OCI-LY1 (cell line): ENCODE measurements around the gene FXYD1.
A peak's percentile ranks its signal among the peaks of the same experiment; 100 is the strongest.

Experiments used
- H2AFZ ChIP-seq: fragments of 200-600 bp; sonication (generic), shearing (Covaris generic); 2 replicates; pipeline ENCODE4 v1.6.0; 2014; ENCODE audit warnings: antibody characterized with exemption, mild to moderate bottlenecking, low read length
- H3F3A ChIP-seq: fragments of 200-600 bp; sonication (generic), shearing (Covaris generic); 2 replicates; pipeline ENCODE4 v1.6.0; 2014; ENCODE audit warnings: mild to moderate bottlenecking, antibody characterized with exemption, low read length, moderate library complexity; ENCODE audit not compliant: insufficient read depth
- H3K27ac ChIP-seq: fragments of 200-600 bp; sonication (generic); 2 replicates; pipeline ENCODE4 v1.5.1; 2014; ENCODE audit warnings: low read length, mixed run types, mild to moderate bottlenecking, low read depth; ENCODE audit not compliant: poor library complexity, severe bottlenecking
- H3K27me3 ChIP-seq: fragments of 200-600 bp; sonication (generic); 2 replicates; pipeline ENCODE4 v1.6.0; 2014; ENCODE audit warnings: antibody characterized with exemption, mild to moderate bottlenecking, low read length, moderate library complexity; ENCODE audit not compliant: insufficient read depth
- H3K36me3 ChIP-seq: fragments of 200-600 bp; sonication (generic); 2 replicates; pipeline ENCODE4 v1.6.1; 2014; ENCODE audit warnings: mild to moderate bottlenecking, antibody characterized with exemption, low read length, moderate library complexity, mixed read lengths; ENCODE audit not compliant: insufficient read depth
- H3K4me1 ChIP-seq: fragments of 200-600 bp; sonication (generic); 2 replicates; pipeline ENCODE4 v1.5.1; 2014; ENCODE audit warnings: mild to moderate bottlenecking, low read length, moderate library complexity; ENCODE audit not compliant: insufficient read depth, severe bottlenecking
- H3K4me2 ChIP-seq: fragments of 200-600 bp; sonication (generic), shearing (Covaris generic); 2 replicates; pipeline ENCODE4 v1.6.1; 2014; ENCODE audit warnings: low read length
- H3K4me3 ChIP-seq: fragments of 200-600 bp; sonication (generic); 2 replicates; pipeline ENCODE4 v1.5.1; 2014; ENCODE audit warnings: low read length, low read depth, mild to moderate bottlenecking, mixed read lengths; ENCODE audit not compliant: poor library complexity, severe bottlenecking
- H3K79me2 ChIP-seq: fragments of 200-600 bp; shearing (Covaris generic); 2 replicates; pipeline ENCODE4 v1.6.1; 2016; ENCODE audit warnings: mixed run types, low read length, mixed read lengths; ENCODE audit not compliant: insufficient read depth
- H3K9ac ChIP-seq: fragments of 200-600 bp; sonication (generic), shearing (Covaris generic); 2 replicates; pipeline ENCODE4 v1.6.1; 2014; ENCODE audit warnings: mild to moderate bottlenecking, low read length, mixed read lengths
- H3K9me2 ChIP-seq: fragments of 200-600 bp; sonication (generic), shearing (Covaris generic); 2 replicates; pipeline ENCODE4 v1.6.1; 2014; ENCODE audit warnings: low read depth, mild to moderate bottlenecking, low read length, mixed read lengths
- H3K9me3 ChIP-seq: fragments of 200-600 bp; shearing (Covaris generic); 2 replicates; pipeline ENCODE4 v1.6.1; 2014; ENCODE audit warnings: low read length, mixed read lengths
- H4K20me1 ChIP-seq: fragments of 200-600 bp; sonication (generic), shearing (Covaris generic); 2 replicates; pipeline ENCODE4 v1.6.0; 2016; ENCODE audit warnings: mild to moderate bottlenecking, low read length; ENCODE audit not compliant: insufficient read depth
- EZH2 ChIP-seq: fragments of 200-600 bp; sonication (generic), shearing (Covaris generic); IDR thresholded peaks from 2 replicates; pipeline ENCODE4 v1.8.0; 2017; ENCODE audit warnings: borderline replicate concordance, mixed run types, mild to moderate bottlenecking, antibody characterized with exemption, low read length, moderate library complexity, mixed read lengths
- TF ChIP-seq, protein P1 (sequence below): fragments of 200-600 bp; sonication (generic), shearing (Covaris generic); IDR thresholded peaks from 2 replicates; pipeline ENCODE4 v1.5.1; 2017; ENCODE audit warnings: mild to moderate bottlenecking, antibody characterized with exemption, low read length, moderate library complexity, mixed read lengths

The FXYD1 gene

DNA sequence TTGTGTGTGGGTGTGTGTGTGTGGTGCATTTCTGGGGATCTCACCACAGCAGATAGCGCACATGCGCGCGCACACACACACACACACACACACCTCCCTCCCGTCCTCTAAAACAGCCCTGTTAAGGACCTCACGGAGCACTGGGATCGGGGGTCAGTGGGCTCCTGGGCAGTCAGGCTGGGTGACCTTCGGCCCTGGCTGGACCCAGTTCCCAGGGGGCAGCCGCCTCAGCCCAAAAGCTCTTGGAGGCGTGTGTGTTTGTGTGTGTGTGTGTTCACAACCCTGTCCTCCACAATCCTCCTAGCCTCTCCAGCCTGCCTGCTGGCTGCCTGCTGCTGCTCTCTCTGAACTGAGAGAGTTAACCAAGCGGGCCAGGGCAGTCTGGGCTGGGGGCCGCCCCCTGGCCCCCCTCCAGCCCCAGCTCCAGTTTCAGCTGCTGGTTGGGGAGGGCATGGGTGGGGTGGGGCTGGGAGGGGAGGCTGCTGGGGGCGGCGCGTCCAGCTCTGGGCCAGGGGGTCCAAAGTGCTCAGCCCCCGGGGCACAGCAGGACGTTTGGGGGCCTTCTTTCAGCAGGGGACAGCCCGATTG, at the start of gene FXYD1:
TSS of gene FXYD1 (plus strand) at position 520 of the 588 bp plus-strand sequence. CDS start 1,256 bp downstream, outside the sequence.
- TF ChIP-seq, protein P1, sequence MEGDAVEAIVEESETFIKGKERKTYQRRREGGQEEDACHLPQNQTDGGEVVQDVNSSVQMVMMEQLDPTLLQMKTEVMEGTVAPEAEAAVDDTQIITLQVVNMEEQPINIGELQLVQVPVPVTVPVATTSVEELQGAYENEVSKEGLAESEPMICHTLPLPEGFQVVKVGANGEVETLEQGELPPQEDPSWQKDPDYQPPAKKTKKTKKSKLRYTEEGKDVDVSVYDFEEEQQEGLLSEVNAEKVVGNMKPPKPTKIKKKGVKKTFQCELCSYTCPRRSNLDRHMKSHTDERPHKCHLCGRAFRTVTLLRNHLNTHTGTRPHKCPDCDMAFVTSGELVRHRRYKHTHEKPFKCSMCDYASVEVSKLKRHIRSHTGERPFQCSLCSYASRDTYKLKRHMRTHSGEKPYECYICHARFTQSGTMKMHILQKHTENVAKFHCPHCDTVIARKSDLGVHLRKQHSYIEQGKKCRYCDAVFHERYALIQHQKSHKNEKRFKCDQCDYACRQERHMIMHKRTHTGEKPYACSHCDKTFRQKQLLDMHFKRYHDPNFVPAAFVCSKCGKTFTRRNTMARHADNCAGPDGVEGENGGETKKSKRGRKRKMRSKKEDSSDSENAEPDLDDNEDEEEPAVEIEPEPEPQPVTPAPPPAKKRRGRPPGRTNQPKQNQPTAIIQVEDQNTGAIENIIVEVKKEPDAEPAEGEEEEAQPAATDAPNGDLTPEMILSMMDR, result no peak
- TF ChIP-seq EZH2, result no peak
- no peaks in the 10 kb centered on the region for H3K79me2 ChIP-seq
- peaks cover 15% of the 10 kb centered on the region for H3K4me1 ChIP-seq
- H4K20me1 ChIP-seq, result no peaks in the 10 kb centered on the region
- H3K27ac ChIP-seq, result no peak within 1 kb of the TSS
- no peak within 1 kb of the TSS for H2AFZ ChIP-seq
- H3K27me3 ChIP-seq, result no peaks in the 10 kb centered on the region
- no peak within 1 kb of the TSS for H3K4me3 ChIP-seq
- no peaks in the 10 kb centered on the region; the same call in 1 of the 2 replicates for H3F3A ChIP-seq
- no peaks in the 10 kb centered on the region for H3K9me3 ChIP-seq
- H3K9me2 ChIP-seq, result no peaks in the 10 kb centered on the region
- no peaks in the 10 kb centered on the region for H3K36me3 ChIP-seq
- no peak within 1 kb of the TSS for H3K9ac ChIP-seq
- H3K4me2 ChIP-seq, result no peak within 1 kb of the TSS

DNA sequence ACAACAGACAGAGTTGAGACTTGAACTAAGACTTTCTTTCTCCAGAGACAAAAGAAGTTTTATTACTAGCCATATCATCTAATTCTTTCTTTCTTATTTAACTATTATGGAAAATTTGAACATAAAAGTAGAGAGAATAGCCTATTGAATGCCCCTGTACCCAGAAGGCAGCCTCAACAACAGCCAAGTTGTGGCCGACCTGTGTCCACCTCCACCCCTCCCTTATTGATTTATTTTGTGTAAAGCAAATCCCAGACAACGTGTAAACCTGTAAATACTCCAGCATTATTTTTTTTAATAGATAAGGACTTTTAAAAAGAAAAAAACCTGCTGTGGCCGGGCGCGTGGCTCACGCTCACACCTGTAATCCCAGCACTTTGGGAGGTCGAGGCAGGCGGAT, 49.1 kb upstream of the FXYD1 start:
- Histone ChIP-seq H2AFZ (no peak overlapping the region), H3K27me3 (no peaks in the 10 kb centered on the region), H3K79me2 (no peaks in the 10 kb centered on the region), H3F3A (no peaks in the 10 kb centered on the region), H3K4me2 (no peak overlapping the region), H3K9ac (no peak overlapping the region), H3K9me2 (no peaks in the 10 kb centered on the region), H3K4me3 (no peak overlapping the region), H3K27ac (no peak overlapping the region), H3K36me3 (no peaks in the 10 kb centered on the region), H3K4me1 (peaks cover 32% of the 10 kb centered on the region), H4K20me1 (no peaks in the 10 kb centered on the region), H3K9me3 (no peaks in the 10 kb centered on the region)
- TF ChIP-seq EZH2, result no peak
- TF ChIP-seq, protein P1, result no peak

DNA sequence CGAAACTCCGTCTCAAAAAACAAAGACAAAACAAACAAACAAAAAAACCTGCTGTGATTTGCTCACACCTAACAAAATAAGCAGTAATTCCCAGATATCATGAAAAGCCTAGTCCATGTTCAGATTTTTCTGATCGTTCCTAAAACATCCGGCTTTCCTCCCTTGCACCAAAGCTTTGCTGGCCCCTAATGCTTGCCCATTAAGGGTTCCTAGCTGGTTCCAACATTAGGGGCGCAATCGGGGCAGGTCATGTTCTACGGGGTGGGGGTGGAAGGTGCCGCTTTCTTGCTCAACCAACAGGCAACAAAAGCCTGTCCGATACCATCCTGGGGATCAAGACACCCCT, 48.5 kb upstream of the FXYD1 start:
- H3F3A ChIP-seq, result no peaks in the 10 kb centered on the region
- H3K4me2 ChIP-seq, result peak overlapping the region; percentile 30
- H3K27ac ChIP-seq, result no peak overlapping the region
- no peaks in the 10 kb centered on the region for H3K9me2 ChIP-seq
- no peak overlapping the region; the same call in 1 of the 2 replicates for H3K9ac ChIP-seq
- peaks cover 29% of the 10 kb centered on the region for H3K4me1 ChIP-seq
- H3K9me3 ChIP-seq, result no peaks in the 10 kb centered on the region
- H2AFZ ChIP-seq, result no peak overlapping the region
- no peaks in the 10 kb centered on the region for H4K20me1 ChIP-seq
- no peaks in the 10 kb centered on the region for H3K79me2 ChIP-seq
- TF ChIP-seq, protein P1, result no peak
- TF ChIP-seq EZH2, result no peak
- no peaks in the 10 kb centered on the region for H3K36me3 ChIP-seq
- H3K27me3 ChIP-seq, result no peaks in the 10 kb centered on the region
- peak overlapping the region; percentile 16 for H3K4me3 ChIP-seq
